GM12872 (cell line): Measurements from ENCODE around the gene CRYGD.

Experiments
- TF ChIP-seq, protein P1 (sequence below): IDR thresholded peaks from 3 replicates; pipeline ENCODE4 v1.5.1; 2011; ENCODE audit warnings: low read depth, mild to moderate bottlenecking, low read length, moderate library complexity; ENCODE audit not compliant: insufficient read depth

Gene CRYGD

DNA sequence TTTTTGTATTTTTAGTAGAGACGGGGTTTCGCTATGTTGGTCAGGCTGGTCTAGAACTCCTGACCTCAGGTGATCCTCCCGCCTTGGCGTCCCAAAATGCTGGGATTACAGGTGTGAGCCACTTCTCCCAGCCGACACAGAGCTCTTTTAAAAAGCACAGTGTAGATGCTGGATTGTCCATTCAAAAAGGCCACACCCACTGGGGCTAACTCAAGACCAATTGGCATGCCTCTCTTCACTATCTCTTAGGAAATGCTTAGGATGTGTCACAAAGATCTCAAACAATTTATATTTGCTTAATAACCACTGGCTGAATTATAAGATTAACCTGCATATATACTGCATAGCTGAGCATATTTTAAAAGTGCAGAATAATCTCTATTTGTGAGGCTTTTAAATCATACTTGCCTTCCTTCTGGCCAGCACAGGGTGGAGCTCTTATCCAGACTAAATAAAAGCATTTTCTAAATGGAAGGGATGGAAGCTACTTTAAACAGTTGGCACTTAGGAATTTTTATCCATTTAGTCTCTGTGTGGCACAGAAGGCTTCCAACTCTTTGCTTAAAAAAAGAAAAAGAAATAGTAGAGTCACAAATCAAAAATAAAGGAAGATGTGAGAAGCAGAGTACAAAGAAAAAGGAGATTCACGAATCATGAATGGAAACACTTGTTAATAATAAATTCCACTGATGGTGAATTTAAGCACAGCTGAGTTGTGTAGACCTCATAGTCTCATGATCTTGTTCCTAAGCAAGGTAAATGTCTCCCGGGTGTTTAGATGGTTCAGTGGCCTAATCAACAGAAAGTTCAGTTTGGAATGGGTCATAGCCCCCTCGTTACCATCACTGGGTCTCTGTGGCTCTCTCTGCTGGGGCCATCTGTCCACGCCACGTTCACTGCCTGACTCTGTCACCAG is 22.4 kb downstream of the CRYGD start:
- TF ChIP-seq, protein P1, sequence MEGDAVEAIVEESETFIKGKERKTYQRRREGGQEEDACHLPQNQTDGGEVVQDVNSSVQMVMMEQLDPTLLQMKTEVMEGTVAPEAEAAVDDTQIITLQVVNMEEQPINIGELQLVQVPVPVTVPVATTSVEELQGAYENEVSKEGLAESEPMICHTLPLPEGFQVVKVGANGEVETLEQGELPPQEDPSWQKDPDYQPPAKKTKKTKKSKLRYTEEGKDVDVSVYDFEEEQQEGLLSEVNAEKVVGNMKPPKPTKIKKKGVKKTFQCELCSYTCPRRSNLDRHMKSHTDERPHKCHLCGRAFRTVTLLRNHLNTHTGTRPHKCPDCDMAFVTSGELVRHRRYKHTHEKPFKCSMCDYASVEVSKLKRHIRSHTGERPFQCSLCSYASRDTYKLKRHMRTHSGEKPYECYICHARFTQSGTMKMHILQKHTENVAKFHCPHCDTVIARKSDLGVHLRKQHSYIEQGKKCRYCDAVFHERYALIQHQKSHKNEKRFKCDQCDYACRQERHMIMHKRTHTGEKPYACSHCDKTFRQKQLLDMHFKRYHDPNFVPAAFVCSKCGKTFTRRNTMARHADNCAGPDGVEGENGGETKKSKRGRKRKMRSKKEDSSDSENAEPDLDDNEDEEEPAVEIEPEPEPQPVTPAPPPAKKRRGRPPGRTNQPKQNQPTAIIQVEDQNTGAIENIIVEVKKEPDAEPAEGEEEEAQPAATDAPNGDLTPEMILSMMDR: no peak

DNA sequence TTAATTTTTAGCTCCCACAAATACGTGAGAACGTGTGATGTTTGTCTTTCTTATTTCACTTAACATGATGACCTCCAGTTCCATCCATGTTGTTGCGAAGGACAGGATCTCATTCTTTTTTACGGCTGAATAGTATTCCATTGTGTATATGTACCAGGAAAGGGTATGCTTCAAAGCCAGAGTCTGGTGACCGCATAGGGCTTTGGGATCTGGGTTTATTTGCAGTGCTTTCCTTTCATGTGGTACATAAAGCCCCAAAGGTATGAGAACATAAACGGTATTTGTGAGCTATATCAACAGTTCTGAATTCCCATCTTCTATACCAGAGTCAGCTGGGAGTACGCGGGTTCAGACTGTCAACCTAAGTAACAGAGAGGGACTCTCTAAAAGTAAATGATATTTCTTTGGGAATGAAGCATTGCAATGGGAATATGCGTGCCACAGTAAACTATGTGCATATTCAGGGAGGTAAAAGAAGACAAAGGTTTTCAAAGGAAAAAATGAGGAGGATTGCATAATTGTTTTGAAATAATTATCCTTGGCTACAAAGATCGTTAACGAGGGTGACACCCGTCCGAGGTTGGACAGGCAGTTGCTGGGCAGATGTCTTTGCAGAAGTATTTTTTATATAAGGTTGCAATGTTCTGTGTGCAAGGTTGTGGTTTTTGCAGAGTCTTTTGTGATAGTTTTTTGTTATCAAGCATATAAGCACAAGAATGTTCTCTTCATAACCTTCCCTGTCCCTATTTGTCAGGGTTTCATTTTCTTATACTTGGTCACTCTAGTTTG is 24.4 kb downstream of the CRYGD start:
- TF ChIP-seq, protein P1: no peak

DNA sequence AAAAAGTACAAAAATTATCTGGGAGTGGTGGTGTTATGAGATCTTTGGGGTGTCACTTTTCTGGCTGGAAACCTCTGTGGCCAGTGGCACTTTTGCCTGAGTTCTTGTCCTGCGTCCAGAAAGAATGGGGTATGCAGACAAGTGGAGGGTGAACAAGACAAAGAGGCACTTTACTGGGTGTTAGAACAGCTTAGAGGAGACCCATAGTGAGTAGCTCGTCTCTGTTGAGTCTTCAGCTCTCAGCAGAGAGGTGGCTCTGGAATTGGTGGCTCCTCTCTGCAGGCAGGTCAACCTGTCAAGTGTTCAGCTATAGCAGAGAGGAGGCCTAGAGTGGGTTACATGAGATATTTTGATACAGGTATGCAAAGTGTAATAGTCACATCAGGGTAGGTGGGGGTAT is 26.1 kb downstream of the CRYGD start:
- TF ChIP-seq, protein P1: no peak

DNA sequence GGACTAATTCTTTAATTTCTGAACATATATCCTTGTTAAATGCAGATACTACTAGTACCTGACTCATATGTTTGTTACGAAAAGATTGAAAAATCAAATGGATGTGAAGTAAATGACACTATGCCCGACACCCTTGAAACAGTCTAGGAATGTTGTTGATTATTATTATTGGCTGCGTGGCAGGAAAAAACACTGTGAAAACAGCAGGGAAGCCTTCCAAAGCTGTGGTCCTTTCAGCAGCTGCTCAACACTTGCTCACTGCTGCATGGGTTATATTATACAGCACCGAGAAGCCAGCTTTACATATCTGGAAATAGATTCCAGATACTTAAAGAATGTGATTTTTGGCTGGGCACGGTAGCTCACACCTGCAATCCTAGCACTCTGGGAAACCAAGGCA is 26.5 kb downstream of the CRYGD start:
- TF ChIP-seq, protein P1: no peak

DNA sequence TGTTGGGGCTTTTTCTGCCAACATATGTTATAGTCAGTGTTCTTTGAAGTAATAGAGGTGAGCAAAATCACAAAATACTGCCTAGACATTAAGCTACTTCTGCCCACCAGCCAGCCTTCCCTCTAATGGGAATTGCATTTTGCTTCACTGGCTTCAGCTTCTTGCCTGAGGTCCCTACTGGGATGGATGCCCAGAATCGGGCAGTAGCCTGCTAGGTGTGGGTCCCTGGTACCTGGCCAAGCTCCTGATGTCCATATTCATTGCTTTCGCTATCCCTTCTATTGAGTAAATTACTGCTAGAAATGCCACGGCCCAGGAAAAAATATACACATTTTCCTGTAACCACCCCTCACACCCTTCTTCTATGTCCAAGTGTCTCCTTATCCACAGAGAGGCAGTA is 27.0 kb downstream of the CRYGD start:
- TF ChIP-seq, protein P1: no peak

DNA sequence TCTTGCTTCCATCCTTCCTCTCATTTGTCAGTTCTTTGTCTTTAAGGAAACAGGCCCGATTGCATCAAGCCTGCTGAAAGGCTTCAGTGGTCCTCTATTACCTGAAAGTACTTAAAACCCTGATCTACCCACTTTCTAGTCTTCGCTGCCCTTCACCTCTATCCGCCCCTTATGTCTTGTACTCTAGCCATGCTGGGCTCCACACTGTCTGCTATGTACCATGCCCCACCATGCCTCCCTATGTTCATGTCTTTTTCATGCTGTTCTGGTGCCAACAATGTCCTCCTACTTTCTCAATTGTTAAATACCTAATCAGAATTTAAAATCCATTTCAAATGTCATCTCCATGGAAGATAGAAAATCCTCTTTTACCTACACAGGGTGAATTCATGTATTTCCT is 28.2 kb downstream of the CRYGD start:
- TF ChIP-seq, protein P1: no peak

DNA sequence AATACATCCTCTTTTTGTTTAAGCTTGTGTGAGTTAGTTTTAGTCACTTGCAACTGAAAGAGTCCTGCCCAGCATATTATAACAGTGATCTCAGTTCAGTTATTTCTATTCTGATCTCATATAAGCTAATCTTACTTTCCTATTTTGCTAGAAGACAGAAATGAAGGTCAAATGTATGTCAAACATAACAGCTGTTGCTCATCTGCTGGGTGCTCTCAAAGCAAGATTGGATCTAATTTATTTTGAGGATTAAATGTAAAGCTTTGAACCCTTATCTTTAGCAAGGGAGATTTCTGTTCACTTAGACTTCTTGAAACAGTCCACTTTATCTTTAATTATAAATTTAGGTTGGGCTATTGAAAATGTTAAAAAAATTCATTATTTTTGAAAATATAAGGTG is 31.2 kb downstream of the CRYGD start:
- TF ChIP-seq, protein P1: no peak
